GM04504 (cell line): ENCODE measurements around the gene MESP1.

Experiments
- DNase-seq: peaks from one replicate; pipeline ENCODE4 v3.0.0-alpha.2; 2012; ENCODE audit warnings: low read depth

Gene MESP1

GRCh38 chr15:89758283-89758682, 7.2 kb upstream of the MESP1 start:
- DNase-seq: no peak

DNA sequence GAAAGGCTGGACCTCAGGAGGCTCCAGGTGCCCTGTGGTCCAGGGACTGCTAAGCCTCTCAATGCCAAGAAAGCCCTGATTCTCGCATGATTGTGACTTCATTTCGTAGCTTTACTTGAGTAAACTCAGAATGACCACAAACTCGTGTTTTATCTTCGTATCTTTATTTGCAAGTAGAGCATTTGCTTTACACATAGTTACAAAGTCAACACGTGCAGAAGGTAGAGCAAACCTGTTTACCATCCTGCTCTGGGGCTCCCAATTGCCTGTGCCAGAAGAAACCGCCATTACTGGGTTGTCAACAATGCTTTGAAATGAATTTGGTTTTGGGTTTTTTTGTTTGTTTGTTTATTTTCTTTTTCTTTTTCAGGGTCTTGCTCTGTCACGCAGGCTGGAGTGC, 5.8 kb upstream of the MESP1 start:
- DNase-seq: no peak

DNA sequence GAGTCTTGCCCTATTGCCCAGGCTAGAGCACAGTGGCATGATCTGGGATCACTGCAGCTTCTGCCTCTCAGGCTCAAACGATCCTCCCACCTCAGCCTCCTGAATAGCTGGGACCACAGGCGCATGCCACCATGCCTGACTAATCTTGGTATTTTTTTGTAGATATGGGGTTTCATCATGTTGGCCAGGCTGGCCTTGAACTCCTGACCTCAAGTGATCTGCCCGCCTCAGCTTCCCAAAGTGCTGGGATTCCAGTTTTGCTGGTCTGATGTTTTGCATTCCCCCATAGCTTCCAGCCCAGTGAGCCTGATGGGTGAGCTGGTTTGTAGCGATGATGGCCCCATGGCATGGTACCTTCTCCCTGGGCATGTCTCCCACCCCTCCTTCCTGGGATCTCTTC, 4.7 kb upstream of the MESP1 start:
- DNase-seq: no peak

GRCh38 chr15:89754361-89755154, 3.5 kb upstream of the MESP1 start:
- DNase-seq: no peak

DNA sequence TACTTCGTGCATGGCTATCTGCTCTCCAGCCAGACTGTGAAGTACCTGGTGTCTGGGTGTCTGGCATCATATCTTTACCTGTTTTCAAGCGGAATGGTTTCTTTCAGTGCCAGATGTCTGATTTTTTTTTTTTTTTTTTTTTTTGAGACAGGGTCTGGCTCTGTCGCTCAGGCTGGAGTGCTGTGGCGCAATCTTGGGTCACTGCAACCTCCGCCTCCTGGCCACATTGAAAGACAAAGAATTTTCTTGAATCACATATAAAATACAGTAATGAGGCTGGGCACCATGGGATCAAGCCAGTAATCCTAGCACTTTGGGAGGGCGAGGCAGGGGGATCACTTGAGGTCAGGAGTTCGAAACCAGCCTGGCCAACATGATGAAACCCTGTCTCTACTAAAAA, 2.8 kb upstream of the MESP1 start:
- DNase-seq: no peak

DNA sequence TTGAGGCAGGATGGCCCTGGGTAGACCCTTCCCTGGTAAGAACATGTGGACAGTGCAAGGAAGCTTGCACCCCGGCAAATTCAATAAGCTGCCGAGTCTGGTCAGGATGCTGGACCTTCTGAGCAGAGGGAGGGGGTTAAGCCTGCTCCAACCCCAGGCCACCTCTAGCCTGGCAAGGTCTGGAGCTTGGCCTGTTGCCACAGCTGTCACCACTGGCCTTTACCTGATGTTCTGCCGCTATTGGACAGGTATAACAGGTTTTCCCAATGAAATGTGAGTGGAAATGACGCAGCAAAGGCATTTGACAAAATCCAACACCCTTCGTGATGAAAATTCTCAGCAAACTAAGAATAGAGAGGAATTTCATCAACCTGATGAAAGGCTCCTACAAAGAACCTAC, 699 bp upstream of the MESP1 start:
- DNase-seq: no peak

- no peak for DNase-seq
Measured at GRCh38 chr15:89749951-89750559, 994 bp downstream of the MESP1 start.

DNA sequence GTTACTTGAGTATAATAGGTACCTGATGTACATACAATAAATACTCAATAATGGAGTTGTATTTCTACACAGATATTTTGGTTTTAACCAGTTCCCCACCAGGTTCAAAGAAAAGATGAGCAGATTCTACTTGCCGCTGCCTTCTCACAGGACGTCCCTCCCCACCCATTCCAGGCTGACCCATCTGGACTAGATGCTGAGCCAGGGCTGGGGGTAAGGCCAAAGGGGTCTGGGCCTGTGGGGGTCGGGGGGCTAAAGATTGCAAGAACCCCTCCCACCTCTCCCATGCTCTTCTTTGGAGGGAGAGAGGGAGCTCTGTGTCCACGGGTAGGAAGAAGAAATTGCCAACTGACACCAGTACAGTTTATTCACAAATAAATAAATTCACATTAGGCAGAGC, 1.5 kb downstream of the MESP1 start:
- no peak for DNase-seq

DNA sequence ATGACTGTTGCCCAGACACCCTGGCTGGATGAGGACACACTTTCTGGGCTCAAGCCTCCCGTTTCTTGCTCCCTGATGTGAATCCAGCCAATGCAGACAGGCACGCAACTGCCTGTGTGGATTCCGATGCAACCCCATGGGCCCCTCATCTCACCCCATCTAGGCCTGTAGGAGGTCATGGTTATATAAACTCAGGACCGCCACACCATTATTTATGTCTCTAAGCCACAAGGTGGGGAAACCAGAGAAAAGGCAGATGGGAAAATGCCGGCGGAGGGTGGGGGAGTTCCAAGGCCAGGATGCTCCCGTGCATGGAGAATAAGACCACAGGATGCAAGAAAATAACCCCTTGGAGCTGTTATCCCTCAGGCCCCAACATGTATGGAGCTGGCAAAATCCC, 2.0 kb downstream of the MESP1 start:
- no peak for DNase-seq

GRCh38 chr15:89747708-89748682, 3.1 kb downstream of the MESP1 start:
- no peak for DNase-seq

DNA sequence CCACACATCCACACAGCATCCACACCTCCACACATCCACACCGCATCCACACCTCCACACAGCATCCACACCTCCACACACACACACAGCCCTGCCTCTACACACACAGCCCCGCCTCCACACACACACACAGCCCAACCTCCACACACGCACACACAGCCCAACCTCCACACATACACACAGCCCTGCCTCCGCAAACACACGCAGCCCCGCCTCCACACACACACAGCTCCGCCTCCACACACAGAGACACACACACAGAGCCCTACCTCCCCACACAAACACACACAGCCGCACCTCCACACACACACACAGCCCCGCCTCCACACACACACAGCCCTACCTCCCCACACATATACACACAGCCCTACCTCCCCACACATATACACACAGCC, 4.7 kb downstream of the MESP1 start:
- no peak for DNase-seq

DNA sequence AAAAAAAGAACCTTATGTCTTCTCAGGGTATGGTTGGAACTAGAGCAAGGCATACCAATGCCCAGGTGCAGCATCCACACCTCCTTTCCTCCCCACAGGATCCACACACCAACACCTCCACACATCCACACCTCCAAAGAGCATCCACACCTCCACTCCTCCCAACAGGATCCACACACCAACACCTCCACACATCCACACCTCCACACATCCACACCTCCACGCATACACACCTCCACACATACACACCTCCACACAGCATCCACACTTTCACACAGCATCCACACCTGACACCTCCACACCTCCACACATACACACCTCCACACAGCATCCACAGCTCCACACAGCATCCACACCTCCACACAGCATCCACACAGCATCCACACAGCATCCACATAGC, 5.3 kb downstream of the MESP1 start:
- DNase-seq: no peak

DNA sequence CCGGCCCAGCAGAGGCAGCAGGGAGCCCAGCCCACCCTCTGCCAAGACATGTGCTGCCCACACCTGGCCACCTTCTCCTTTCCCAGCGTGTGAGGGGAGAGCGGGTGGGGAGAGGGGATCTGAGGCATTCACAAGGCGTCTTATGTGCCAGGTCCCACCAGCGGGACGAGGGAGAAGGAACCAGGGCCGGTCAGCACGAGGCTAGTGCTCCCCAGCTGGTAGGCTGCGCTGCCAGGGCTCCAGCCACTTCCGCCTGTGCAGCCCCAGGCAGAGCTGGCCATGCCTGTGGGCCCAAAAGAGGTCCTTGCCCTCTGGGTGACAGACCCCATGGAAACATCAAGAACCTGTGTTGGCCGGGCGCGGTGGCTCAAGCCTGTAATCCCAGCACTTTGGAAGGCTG, 5.9 kb downstream of the MESP1 start:
- no peak for DNase-seq

DNA sequence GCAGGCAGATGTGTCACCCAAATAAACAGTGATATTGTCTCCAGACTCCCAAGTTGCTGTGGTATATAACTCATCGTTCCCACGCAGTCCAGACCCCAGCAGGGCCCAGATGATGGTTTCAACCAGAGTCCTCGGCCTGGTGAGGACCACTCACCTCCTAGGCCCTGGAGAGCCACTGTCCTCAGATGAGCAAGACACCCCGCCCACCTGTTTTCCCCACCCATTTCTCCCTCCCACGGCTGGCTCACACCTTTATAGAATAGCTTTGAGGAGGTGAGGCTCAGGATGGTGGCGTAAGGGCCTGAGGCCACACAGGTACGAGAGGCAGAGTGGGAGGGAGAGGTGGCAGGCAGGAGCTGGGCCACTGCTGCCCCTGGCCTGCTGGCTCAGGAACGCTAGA, 7.5 kb downstream of the MESP1 start:
- no peak for DNase-seq

DNA sequence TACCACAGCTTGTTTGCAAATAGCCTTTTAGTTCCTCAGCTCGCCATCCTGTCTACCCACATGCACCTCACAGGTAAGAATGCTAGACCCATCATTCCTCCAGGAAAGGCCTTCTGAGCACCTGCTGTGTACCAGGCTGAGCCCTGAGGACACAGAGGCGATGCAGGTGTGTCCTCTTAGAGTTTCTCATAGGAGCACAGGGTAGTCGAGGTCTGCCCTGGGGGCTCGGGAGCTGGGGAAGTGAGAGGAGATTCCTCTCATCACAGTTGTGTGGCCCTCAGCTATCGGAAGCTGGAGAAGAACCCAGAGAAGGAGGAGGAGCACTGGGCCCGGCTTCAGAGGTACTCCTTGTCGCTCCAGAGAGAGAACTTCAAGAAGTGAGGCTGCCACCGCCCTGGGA, 8.0 kb downstream of the MESP1 start:
- no peak for DNase-seq

- DNase-seq: peak; percentile 44
Measured at GRCh38 chr15:89740137-89740536, 10.9 kb downstream of the MESP1 start.

DNA sequence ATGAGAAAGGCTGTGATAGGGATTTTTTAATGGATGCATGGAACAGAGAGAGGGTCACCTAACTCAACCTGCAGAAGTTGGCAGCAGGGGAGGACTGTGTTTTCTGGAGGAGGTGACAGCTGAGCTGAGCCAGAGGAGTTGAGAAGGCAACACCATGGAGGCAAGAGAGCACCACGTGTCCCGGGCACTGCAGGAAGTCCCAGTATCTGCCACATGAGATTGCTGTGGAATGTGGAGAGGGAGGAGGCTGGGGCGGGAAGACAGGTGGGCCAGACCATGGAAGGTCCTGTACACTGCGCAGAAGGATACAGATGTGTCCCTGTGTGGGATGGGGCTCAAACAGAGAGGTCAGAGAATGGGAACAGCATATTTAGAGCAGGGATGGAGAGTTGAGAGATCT, 15.3 kb downstream of the MESP1 start:
- DNase-seq: no peak

DNA sequence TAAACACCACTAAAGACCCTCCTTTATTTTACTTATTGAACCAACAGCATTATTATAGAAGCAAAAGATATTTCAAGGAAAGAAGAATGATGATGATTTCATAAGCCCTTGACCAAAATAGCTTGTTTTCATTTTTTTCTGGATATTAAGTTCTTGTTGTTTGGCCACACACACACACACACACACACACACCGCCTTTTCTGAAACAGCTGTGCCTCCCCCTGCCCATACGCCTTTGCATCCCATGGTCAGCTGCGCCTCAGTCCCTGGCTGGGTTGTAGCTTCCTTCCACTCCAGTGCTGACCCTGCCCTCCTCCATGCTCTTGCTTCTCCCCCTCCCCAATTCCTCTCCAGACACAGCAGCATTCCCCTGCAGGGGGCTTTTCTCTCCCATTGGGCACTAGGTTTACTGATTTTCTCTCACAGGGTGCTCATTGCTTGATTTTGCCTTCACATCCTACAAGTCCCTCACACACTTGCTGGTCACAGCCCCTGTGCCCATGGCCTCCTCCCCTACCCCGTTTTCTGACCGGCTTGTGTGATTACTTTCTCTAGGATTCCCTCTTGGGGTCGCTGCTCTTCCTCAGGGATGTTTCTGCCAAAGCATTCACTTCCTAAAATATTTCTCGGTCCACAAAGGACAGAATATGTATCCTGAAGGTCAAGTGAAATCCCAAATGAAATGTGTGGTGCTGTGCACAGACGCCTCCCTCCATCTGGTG, 18.4 kb downstream of the MESP1 start:
- no peak for DNase-seq

GRCh38 chr15:89731275-89731674, 19.8 kb downstream of the MESP1 start:
- DNase-seq: no peak

- DNase-seq: peak; percentile 35
Measured at GRCh38 chr15:89728254-89728653, 22.8 kb downstream of the MESP1 start.

DNA sequence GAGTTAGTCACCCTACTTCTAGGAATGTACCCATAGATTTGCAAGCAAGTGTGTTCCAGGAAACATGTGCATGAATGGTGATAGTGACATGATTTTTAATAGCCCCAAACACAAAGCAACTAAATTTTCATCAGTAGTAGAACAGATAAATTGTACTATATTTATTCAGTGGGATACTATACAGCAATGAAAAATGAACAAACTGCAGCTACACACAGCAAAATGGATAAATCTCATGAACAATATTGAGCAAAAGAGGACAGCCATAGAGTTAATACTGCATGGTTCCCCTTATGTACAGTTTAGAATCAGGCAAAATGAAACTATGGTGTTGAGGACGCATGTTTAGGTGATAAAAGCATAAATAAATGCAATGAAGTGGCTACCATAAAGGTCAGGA, 26.0 kb downstream of the MESP1 start:
- DNase-seq: no peak

DNA sequence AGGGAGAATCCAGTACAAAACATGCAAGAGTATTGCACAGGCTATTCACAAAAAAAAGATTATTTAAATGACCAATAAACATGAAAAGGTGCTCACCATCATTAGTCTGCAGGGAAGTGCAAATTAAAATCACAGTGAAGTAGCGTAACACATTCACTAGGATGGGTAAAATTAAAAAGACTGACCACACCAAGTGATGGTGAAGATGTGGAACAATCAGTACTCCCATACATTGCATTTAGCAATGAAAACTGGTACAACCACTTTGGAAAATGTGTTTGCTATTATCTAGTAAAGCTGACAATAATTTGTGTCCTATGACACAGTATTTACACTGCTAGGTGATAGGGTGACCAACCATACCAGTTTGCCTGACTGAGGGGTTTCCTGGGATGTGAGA, 26.4 kb downstream of the MESP1 start:
- no peak for DNase-seq
